K562 (cell line): ENCODE results near the gene CCDC194. TPM values are rescaled to one million over a fixed set of nuclear protein-coding genes. Genes with fewer than 3 reads are reported as not detected.
A peak's percentile ranks its signal among the peaks of the same experiment; 100 is the strongest.

ENCODE experiments used
- ADNP ChIP-seq: fragments of 200-800 bp; sonication (Bioruptor generic); IDR thresholded peaks from 2 replicates; pipeline ENCODE4 v1.6.1; 2016; ENCODE audit warnings: missing genetic modification characterization, missing compliant biosample characterization
- ATF4 ChIP-seq: fragments of 450-650 bp; formaldehyde crosslinking; IDR thresholded peaks from 2 replicates; pipeline ENCODE4 v1.4.0; 2022; ENCODE audit warnings: mild to moderate bottlenecking, moderate library complexity
- CBX3 ChIP-seq, 2 experiments: IDR thresholded peaks; 1 replicate in 1 of 2; 2 replicates in 1 of 2; pipeline ENCODE4 v1.6.1; 2012; ENCODE audit warnings: inconsistent platforms in 2 of 2, low read length in 2 of 2, borderline replicate concordance in 1 of 2, control low read depth in 1 of 2
- GABPB1 ChIP-seq: sonication (generic); formaldehyde crosslinking; IDR thresholded peaks from 2 replicates; pipeline ENCODE4 v1.8.0; 2022; ENCODE audit warnings: mild to moderate bottlenecking, missing genetic modification reagents
- GATAD2B ChIP-seq: fragments of 450-650 bp; IDR thresholded peaks from 2 replicates; pipeline ENCODE4 v1.6.1; 2017; ENCODE audit warnings: mild to moderate bottlenecking, borderline replicate concordance
- MED1 ChIP-seq: sonication (generic); formaldehyde crosslinking; IDR thresholded peaks from 2 replicates; pipeline ENCODE4 v1.8.1; 2023; ENCODE audit warnings: missing genetic modification reagents, borderline replicate concordance
- POLR2AphosphoS2 ChIP-seq: IDR thresholded peaks from 2 replicates; pipeline ENCODE4 v1.6.1; 2012; ENCODE audit warnings: low read length, improper control_type of control experiment
- POU5F1 ChIP-seq: fragments of 150-350 bp; IDR thresholded peaks from 2 replicates; pipeline ENCODE4 v1.6.1; 2014; ENCODE audit warnings: borderline replicate concordance, low read length, low read depth, mild to moderate bottlenecking; ENCODE audit not compliant: partially characterized antibody
- SMAD1 ChIP-seq: fragments of 150-350 bp; IDR thresholded peaks from 2 replicates; pipeline ENCODE4 v1.6.1; 2014; ENCODE audit warnings: low read length, low read depth; ENCODE audit not compliant: partially characterized antibody
- ZFP36 ChIP-seq: fragments of 150-350 bp; IDR thresholded peaks from 2 replicates; pipeline ENCODE4 v1.6.1; 2018; ENCODE audit warnings: low read length, low read depth; ENCODE audit not compliant: partially characterized antibody
- ZNF134 ChIP-seq: fragments of 250-450 bp; sonication (Bioruptor Pico); conservative IDR thresholded peaks from 2 replicates; pipeline ENCODE4 v1.4.0; 2020
- ZNF143 ChIP-seq: sonication (generic); formaldehyde crosslinking; IDR thresholded peaks from 2 replicates; pipeline ENCODE4 v1.9.0; 2022; ENCODE audit warnings: mild to moderate bottlenecking, missing genetic modification reagents
- ZNF311 ChIP-seq: fragments of 250-450 bp; sonication (Bioruptor Pico); IDR thresholded peaks from 2 replicates; pipeline ENCODE4 v1.4.0; 2020; ENCODE audit warnings: mild to moderate bottlenecking, moderate library complexity
- ZNF696 ChIP-seq: fragments of 250-450 bp; sonication (Bioruptor Pico); conservative IDR thresholded peaks from 2 replicates; pipeline ENCODE4 v1.4.0; 2020; ENCODE audit warnings: mild to moderate bottlenecking, moderate library complexity
- ZNF707 ChIP-seq: fragments of 250-450 bp; sonication (Bioruptor Pico); conservative IDR thresholded peaks from 2 replicates; pipeline ENCODE4 v1.8.0; 2022; ENCODE audit warnings: inconsistent platforms, mild to moderate bottlenecking, moderate library complexity
- ZZZ3 ChIP-seq: fragments of 450-650 bp; IDR thresholded peaks from 2 replicates; pipeline ENCODE4 v1.6.1; 2016; ENCODE audit warnings: antibody characterized with exemption, mild to moderate bottlenecking, moderate library complexity
- polyA plus RNA-seq, 8 experiments: library from polyadenylated mRNA; depleted of rRNA in 4 of 8; stranded (reverse) in 5 of 8; unstranded in 3 of 8; fragments of >200 nt; fragmentation: Nextera tagmentation in 2 of 8; fragmentation: Illumina TruSeq in 1 of 8; extraction: Ambion mirVana in 2 of 8; extraction: Trizol in 1 of 8; gene quantifications; 2 replicates each; pipeline versions ENCODE4 v1.2.1 to v1.2.3, GENCODE V29; 2011 to 2014; ENCODE audit warnings: inconsistent platforms in 1 of 8, missing spikeins in 1 of 8
- total RNA-seq, 7 experiments: library from RNA; depleted of rRNA in 6 of 7; stranded (reverse); fragments of >200 nt in 6 of 7; fragmentation: Illumina TruSeq in 2 of 7; extraction: Trizol in 2 of 7; gene quantifications; 2 replicates each; pipeline versions ENCODE4 v1.2.1 to v1.2.3, GENCODE V29; 2011 to 2021; ENCODE audit warnings: low replicate concordance in 1 of 7
- TF ChIP-seq, protein P1 (sequence below): sonication (generic); formaldehyde crosslinking; IDR thresholded peaks from 2 replicates; pipeline ENCODE4 v1.8.0; 2022; ENCODE audit warnings: missing genetic modification reagents, mild to moderate bottlenecking, moderate library complexity, borderline replicate concordance
- TF ChIP-seq, protein P2 (sequence below): fragments of 450-650 bp; IDR thresholded peaks from 2 replicates; pipeline ENCODE4 v1.7.0; 2016; ENCODE audit warnings: borderline replicate concordance

CCDC194 gene
- total and polyA plus RNA-seq, 9 of the 15 experiments (the other 6 are each of a cell fraction or from before 2014, with no cell fraction given) = 0.13 to 1.3 (median 0.39) TPM; not detected in 3

- TF ChIP-seq ZNF707 (no peak), ZNF311 (CRISPR knock-in tag) (no peak), POU5F1 (no peak), ZNF134 (CRISPR knock-in tag) (no peak), ZNF143 (CRISPR knock-in tag) (no peak), GATAD2B (no peak), CBX3 (IDR thresholded peaks at IDR 0.05; ENCODE audit: borderline replicate concordance in 1 of 2, low read length in 2 of 2) (no peak; a peak in 1 of 3 replicates), ADNP (tag) (no peak), ATF4 (CRISPR knock-in tag) (no peak), ZFP36 (no peak), ZZZ3 (no peak), ZNF696 (CRISPR knock-in tag) (no peak), GABPB1 (CRISPR knock-in tag) (peak; percentile 85), POLR2AphosphoS2 (no peak), SMAD1 (no peak), MED1 (CRISPR knock-in tag) (no peak)
- TF ChIP-seq, protein P1, sequence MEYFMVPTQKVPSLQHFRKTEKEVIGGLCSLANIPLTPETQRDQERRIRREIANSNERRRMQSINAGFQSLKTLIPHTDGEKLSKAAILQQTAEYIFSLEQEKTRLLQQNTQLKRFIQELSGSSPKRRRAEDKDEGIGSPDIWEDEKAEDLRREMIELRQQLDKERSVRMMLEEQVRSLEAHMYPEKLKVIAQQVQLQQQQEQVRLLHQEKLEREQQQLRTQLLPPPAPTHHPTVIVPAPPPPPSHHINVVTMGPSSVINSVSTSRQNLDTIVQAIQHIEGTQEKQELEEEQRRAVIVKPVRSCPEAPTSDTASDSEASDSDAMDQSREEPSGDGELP (CRISPR knock-in tag) = no peak; the same call in 1 of the 2 replicates
- TF ChIP-seq, protein P2, sequence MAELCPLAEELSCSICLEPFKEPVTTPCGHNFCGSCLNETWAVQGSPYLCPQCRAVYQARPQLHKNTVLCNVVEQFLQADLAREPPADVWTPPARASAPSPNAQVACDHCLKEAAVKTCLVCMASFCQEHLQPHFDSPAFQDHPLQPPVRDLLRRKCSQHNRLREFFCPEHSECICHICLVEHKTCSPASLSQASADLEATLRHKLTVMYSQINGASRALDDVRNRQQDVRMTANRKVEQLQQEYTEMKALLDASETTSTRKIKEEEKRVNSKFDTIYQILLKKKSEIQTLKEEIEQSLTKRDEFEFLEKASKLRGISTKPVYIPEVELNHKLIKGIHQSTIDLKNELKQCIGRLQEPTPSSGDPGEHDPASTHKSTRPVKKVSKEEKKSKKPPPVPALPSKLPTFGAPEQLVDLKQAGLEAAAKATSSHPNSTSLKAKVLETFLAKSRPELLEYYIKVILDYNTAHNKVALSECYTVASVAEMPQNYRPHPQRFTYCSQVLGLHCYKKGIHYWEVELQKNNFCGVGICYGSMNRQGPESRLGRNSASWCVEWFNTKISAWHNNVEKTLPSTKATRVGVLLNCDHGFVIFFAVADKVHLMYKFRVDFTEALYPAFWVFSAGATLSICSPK = no peak
Observed at GRCh38 chr19:17351815-17352435, 42.1 kb downstream of the CCDC194 start (continued).
